Germinal center (tissue), 1 donor: ENCODE measurements around the gene SLC1A7.

ENCODE experiments used
- DNase-seq: peaks from one replicate; pipeline ENCODE4 v3.0.0; 2012; ENCODE audit warnings: mixed read lengths, low spot score

Gene SLC1A7

GRCh38 chr1:53075761-53076163 is 66.7 kb downstream of the SLC1A7 start:
- no peak for DNase-seq

GRCh38 chr1:53075206-53075605 is 67.2 kb downstream of the SLC1A7 start:
- DNase-seq = no peak

- no peak for DNase-seq
These were observed 67.9 kb downstream of the SLC1A7 start for GRCh38 chr1:53074313-53075154.

GRCh38 chr1:53073868-53074311 is 68.5 kb downstream of the SLC1A7 start:
- DNase-seq = no peak

- DNase-seq = no peak
These were observed 69.2 kb downstream of the SLC1A7 start for GRCh38 chr1:53073287-53073686.

GRCh38 chr1:53071915-53072314 is 70.5 kb downstream of the SLC1A7 start:
- DNase-seq = no peak

GRCh38 chr1:53071167-53071865 is 71.1 kb downstream of the SLC1A7 start:
- no peak for DNase-seq

- DNase-seq = no peak
These were observed 71.8 kb downstream of the SLC1A7 start for GRCh38 chr1:53070621-53071020.

GRCh38 chr1:53069663-53070327 is 72.6 kb downstream of the SLC1A7 start:
- no peak for DNase-seq

GRCh38 chr1:53069265-53069662 is 73.2 kb downstream of the SLC1A7 start:
- no peak for DNase-seq

- DNase-seq = no peak
These were observed 73.9 kb downstream of the SLC1A7 start for GRCh38 chr1:53068314-53069099.

GRCh38 chr1:53067886-53068285 is 74.6 kb downstream of the SLC1A7 start:
- DNase-seq = no peak

GRCh38 chr1:53066891-53067738 is 75.3 kb downstream of the SLC1A7 start:
- no peak for DNase-seq

- no peak for DNase-seq
These were observed 76.0 kb downstream of the SLC1A7 start for GRCh38 chr1:53066488-53066887.

GRCh38 chr1:53065391-53065790 is 77.0 kb downstream of the SLC1A7 start:
- DNase-seq = no peak

GRCh38 chr1:53063744-53064515 is 78.5 kb downstream of the SLC1A7 start:
- no peak for DNase-seq

GRCh38 chr1:53062708-53063591 is 79.5 kb downstream of the SLC1A7 start:
- DNase-seq = no peak

GRCh38 chr1:53061859-53062707 is 80.4 kb downstream of the SLC1A7 start, which contains the start of gene PODN:
TSS of gene PODN (plus strand) at chr1:53062213. CDS start at chr1:53069856, 7,643 bp downstream.
- DNase-seq = no peak
